ENCODE data around the gene ALDH16A1.
A peak's percentile ranks its signal among the peaks of the same experiment; 100 is the strongest.

The ALDH16A1 gene

DNA sequence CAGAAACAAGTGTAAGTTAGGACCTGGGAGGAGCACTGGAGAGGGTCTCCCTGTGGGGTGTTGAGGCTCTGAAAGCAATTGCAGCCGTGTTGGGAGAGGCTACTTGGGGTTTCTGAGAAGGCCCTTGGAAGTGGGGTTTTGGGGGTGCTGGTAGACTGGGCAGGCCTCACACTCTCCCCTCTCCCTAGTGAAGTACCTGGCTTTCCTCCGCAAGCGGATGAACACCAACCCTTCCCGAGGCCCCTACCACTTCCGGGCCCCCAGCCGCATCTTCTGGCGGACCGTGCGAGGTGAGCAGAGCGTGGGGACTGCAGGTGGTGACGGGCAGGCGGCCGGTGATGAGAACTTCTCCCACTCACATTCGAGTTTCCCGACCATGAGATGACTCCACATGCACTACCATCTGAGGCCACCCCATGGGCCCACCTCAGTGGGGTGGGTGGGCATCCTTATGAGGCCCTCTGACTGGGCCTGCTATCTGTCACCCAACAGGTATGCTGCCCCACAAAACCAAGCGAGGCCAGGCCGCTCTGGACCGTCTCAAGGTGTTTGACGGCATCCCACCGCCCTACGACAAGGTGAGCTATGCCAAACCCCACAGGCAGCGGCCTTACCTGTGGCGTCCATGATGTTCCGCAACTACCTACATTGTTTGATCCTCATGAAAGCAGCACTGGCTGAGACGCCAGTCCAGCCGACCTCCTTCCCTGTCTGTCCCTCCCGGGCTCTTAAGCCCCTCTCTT is 37.4 kb downstream of the ALDH16A1 start:
- no peak for DNase-seq

DNA sequence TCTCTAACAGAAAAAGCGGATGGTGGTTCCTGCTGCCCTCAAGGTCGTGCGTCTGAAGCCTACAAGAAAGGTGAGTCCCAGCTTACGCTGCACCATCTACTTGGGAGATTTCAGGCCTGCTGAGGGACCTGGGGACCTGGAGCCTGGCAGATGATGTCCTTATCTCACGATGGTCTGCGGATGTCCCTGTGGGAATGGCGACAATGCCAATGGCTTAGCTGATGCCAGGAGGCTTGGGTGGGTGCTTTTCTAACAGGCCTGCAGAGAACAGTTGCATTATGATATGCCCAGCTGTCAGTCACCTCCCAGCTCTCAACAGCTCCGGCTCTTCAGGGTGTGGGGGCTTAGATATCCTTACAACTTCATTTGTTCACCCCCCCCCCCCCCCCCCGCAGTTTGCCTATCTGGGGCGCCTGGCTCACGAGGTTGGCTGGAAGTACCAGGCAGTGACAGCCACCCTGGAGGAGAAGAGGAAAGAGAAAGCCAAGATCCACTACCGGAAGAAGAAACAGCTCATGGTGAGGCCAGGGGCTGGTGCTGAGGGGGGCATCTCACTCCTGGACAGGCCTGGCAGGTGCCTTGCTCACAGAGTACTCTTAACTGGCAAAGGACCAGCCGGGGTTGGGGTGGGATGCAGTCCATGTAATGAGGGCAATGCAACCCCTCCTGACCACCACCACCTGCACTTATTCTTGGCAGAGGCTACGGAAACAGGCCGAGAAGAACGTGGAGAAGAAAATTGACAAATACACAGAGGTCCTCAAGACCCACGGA is 38.2 kb downstream of the ALDH16A1 start:
- DNase-seq, result no peak

DNA sequence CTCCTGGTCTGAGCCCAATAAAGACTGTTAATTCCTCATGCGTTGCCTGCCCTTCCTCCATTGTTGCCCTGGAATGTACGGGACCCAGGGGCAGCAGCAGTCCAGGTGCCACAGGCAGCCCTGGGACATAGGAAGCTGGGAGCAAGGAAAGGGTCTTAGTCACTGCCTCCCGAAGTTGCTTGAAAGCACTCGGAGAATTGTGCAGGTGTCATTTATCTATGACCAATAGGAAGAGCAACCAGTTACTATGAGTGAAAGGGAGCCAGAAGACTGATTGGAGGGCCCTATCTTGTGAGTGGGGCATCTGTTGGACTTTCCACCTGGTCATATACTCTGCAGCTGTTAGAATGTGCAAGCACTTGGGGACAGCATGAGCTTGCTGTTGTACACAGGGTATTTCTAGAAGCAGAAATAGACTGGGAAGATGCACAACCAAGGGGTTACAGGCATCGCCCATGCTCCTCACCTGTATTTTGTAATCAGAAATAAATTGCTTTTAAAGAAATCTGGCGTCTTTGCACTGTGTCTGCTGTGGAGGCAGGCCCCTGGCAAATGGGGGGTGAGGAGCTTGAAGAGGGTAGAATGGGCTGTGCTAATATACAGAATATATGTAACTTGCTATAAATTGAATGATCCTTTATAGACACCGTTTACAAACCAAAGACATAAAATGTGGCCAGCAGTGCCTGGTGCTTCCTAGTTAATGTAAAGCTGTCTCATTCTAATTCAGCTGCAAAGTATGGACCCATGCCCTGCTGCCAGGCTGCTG is 39.0 kb downstream of the ALDH16A1 start:
- DNase-seq, result no peak

DNA sequence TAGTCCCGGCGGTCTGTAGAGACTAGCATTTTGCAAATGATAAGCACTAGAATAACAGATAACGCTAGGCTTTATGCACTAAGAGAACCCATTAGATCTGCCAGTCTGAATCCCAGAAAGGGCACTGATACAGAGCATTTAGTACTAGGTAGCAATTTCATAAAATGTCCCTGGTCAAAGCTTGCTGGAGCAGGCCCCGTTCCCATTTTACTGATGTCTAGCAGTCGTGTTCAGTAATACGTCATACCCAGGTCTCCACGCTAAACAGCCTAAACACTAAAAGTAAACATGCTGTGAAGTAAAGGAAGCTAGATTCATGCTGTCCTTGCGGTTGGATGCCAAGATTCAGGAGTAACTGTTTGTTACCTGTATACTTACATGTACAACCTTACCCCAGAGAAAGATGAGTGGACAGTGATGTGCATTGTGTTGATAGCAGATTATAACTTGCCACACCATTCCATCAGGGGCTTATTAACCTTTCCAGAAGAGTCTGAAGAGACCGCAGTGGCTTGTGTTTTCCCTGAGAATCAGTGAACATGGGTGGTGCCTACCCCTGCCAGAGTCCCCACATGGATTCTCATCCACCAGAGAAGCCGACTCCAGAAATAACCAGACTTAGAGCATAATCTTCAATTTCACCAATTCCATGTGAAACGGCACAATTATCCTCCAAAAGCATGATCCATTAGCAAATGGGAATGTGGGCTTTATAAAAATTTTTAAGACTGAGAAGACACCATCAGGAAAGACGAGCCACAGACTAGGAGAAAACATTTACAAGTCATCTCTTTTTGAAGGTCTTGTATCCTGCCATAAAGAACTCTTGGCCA is 39.8 kb downstream of the ALDH16A1 start:
- peak; percentile 70 for DNase-seq

DNA sequence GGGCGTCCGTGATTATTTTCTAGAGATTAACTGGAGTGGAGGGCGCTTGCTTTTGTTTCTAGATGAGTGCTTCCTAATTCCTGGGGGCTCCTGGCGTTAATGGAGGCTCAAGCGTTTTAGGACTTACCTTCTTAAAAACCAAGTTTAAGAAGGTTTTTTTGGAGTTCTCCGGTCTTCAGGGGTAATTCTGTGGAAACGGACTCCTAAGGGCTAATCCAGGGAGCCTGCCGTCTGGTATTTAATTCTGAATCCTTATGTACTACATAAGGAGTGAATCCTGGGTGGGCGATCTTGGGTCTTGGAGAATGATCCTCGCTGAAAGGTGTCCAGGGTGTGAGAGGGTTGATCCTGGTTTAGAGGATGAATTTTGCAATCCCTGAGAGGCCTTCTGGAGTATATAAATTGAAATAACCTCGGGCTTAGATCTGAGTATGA is 43.6 kb downstream of the ALDH16A1 start:
- peak; percentile 70 for DNase-seq

DNA sequence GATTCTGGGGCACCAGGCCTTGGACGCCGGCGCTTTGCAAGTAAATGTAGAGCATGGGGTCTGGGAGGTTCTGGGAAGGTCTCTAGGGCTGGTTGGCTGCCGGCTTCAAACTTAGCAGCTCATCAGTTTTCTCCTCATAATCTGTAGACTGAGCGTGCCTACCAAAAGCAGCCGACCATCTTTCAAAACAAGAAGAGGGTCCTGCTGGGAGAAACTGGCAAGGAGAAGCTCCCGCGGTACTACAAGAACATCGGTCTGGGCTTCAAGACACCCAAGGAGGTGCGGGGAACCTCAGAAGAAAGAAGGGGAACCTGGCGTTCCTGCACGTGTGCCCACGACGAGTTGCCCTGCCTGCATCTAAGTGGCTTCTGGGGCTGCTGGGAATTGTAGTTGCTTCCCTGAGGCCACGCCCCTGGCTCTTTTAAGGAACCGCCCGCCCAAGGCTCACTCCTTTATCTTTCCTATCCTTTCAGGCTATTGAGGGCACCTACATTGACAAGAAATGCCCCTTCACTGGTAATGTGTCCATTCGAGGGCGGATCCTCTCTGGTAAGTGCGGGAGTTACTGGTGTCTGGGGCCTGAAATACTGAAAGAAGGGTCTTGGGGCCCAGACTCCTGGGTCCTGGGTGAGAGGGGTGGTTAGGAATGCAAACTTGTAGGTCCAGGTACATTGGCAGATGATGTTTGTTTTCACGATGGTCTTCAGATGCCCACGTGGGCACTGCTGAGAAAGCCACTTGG is 44.2 kb downstream of the ALDH16A1 start:
- DNase-seq, result peak; percentile 93

DNA sequence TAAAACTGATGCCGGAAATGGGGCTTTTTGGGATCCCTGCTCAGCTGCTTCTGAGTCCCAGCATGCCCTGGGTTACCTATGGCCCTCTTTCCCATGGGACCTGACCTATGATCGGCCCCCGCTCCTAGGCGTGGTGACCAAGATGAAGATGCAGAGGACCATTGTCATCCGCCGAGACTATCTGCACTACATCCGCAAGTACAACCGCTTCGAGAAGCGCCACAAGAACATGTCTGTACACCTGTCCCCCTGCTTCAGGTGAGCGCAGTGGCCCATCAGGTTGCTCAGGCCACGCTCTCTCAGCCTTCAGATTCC is 44.7 kb downstream of the ALDH16A1 start:
- no peak for DNase-seq

DNA sequence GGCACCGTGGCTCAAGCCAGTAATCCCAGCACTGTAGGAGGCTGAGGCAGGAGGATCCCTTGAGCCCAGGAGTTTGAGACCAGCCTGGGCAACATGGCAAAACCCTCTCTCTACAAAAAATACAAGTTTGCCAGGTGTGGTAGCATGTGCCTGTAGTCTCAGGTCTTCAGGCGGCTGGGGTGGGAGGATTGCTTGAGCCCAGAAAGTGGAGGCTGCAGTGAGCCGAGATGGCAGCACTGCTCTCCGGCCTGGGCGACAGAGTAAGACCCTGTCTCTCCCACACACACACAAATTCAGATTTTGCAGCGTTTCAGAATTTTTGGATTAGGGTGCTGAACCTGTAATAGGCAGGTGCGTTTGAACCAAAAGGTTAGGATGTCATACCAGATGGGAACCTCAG is 45.5 kb downstream of the ALDH16A1 start:
- no peak for DNase-seq

DNA sequence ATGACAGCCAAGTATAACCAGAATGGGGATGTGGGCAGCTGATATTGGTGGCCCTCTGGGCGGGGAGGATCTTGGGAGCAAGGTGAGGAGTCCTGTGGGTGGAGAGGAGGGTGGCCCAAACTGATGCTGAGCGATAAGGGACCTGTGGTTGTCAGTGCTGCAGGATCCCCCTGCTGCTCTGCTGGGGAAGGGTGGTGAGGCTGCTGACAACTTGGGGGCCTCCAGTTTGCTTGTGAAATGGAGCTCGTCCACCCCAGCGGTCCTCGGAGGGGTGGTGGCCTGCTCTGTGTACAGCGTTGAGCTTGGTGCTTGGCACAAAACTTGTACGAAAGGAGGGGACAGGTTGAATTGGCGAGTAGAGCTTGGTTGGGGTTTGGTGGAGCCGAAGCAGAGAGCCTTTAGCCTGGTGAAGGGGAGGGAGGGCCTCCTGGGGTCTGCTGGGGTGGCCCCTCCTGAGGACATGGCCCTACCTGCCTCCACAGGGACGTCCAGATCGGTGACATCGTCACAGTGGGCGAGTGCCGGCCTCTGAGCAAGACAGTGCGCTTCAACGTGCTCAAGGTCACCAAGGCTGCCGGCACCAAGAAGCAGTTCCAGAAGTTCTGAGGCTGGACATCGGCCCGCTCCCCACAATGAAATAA is 46.1 kb downstream of the ALDH16A1 start:
- no peak for DNase-seq

DNA sequence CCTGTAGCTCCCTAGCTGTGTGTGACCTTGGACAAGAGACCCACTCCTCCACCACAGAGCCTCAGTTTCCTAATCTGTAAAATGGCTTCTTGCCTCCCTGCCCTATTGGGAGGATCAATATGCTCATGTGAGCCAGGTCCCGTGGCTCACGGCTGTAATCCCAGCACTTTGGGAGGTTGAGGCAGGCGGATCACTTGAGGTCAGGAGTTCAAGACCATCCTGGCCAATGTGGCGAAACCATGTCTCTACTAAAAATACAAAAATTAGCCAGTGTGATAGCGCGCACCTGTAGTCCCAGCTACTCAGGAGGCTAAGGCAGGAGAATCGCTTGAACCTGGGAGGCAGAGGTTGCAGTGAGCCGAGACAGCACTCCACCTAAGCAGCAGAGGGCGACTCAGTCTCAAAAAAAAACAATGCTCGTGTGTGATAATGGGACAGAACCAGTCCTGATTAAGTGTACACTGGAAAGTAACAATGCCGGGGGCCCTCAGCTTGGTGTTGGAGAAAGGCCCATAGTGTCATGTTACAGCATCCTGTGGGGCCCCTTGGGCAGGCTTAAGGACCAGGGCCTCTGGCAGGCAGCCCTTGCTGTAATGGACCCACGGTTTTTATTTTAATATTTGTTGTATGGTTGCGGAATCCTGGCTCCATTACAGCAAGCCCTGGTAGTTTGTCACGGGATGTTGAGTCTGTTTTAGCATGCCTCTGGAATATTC is 50.0 kb downstream of the ALDH16A1 start:
- peak; percentile 80 for DNase-seq

DNA sequence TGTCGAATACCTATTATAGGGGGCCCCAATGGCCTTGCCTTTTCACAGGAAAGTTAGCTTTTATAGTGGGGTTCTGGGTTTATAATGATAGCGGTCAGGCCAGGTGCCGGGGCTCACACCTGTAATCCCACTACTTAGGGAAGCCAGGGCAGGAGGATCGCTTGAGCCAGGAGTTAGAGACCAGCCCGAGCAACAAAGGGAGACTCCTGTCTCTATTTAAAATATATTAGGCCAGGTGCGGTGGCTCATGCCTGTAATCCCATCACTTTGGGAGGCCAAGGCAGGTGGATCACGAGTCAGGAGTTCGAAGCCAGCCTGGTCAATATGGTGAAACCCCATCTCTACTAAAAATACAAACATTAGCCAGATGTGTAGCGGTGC is 50.5 kb downstream of the ALDH16A1 start:
- DNase-seq, result no peak

DNA sequence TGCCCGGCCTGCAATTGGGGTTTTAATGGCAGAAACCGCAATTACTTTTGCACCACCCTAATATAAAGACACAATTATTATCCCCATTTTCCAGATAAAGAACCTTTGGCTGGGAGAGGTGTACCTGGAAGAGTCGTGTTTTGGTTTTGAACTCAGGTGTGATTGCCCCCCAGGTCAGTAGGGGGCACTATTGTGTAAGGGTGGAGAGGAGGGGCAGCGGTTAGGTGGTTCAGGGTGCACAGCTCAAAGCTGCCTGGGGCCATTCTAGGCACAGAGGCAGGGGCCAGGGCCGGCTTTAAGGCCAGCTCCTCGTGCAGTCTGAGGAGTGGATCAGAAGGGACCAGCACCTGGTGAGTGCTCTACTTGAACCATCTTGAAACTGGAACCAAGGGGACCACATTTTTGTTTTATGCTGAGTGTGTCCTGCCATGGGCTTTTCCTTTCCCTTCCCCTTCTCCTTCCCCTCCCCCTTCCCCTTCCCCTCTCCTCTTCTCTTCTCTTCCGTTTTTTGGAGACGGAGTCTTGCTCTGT is 53.6 kb downstream of the ALDH16A1 start:
- DNase-seq, result peak; percentile 91

DNA sequence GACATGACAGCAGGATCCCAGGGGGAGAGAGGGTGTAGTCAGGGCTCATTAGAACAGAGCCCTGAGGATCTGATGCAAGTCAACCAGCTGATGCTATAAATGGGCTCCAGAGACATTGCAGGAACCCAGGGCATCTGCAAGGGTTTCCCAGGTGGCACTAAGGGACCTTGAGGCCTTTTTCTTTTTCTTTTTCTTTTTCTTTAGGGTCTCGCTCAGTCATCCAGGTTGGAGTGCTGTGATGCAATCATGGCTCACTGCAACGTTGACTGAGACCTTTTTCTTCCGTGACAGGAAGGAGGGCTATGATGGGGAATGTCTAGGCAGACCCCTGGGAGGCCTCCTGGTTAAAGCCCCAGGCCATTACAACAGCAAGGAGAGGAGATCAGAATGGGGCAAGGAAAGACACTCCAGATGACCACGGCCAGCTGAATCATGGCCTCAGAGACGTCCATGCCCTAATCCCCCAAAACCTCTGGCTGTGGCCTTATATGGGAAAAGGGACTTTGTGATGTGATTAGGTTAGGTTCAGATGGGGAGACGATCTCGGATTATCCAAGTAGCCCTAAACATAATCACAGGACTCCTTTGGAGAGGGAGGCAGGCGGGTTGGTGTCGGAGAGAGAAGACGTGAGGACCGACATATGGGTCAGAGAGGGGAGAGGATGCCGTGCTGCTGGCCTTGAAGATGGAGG is 54.9 kb downstream of the ALDH16A1 start:
- DNase-seq, result no peak

DNA sequence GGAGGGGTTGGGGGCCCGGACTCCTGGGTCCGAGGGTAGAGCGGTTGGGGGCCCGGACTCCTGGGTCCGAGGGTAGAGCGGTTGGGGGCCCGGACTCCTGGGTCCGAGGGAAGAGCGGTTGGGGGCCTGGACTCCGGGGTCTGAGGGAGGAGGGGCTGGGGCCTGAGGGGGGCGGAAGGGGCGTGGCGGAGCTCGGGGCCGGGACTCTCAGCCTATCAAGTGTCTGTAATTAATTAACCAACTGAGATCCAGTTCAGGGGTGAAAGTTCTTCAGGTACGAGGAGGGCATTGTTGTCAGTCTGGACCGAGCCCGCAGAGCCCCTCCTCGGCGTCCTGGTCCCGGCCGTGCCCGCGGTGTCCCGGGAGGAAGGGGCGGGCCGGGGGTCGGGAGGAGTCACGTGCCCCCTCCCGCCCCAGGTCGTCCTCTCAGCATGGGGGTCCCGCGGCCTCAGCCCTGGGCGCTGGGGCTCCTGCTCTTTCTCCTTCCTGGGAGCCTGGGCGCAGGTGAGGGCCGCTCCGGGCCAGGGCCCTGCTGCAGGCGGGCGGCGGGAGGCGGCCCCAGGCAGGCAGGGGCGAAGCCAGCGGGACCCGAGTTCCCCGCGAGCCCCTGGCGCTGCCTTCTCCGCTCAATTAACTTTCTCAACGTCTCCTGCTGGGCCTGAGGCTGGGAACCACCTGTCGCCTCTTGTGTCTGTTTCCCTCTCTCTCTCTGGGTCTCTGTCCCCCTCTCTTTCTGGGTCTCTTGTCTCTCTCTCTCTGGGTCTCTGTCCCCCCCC is 60.1 kb downstream of the ALDH16A1 start:
- no peak for DNase-seq

DNA sequence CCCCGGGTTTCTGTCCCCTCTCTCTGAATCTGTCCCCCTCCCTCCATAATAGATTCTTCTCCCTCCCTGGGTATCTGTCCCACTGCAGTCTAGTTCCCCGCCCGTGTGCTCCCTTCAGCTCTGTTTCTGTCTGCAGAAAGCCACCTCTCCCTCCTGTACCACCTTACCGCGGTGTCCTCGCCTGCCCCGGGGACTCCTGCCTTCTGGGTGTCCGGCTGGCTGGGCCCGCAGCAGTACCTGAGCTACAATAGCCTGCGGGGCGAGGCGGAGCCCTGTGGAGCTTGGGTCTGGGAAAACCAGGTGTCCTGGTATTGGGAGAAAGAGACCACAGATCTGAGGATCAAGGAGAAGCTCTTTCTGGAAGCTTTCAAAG is 60.7 kb downstream of the ALDH16A1 start:
- DNase-seq, result no peak

DNA sequence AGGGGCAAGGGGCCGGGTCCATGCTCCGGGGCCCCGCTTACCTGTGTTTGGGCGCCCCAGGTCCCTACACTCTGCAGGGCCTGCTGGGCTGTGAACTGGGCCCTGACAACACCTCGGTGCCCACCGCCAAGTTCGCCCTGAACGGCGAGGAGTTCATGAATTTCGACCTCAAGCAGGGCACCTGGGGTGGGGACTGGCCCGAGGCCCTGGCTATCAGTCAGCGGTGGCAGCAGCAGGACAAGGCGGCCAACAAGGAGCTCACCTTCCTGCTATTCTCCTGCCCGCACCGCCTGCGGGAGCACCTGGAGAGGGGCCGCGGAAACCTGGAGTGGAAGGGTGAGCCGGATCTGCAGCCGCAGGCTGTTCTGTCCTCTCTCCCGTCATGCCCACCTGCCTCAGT is 61.1 kb downstream of the ALDH16A1 start:
- DNase-seq, result no peak

DNA sequence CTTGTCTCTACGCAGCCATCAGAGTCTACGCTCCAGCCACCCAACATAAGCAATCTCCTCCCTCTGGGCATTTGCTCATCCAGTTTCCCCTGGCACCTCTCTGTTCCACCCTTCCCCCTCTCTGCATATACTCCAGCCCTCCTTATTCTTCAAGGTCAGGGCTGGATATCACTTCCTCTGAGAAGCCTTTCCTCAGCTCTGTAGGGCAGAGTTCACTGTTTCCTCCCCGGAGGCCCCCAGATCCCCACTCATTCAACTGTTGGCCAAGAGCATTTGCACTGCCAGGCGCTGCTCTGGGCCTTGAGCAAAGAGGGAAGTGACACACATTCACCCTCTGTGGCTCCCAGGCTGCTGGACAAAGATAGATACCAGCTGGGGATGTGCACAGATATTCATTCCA is 62.7 kb downstream of the ALDH16A1 start:
- peak; percentile 67 for DNase-seq

DNA sequence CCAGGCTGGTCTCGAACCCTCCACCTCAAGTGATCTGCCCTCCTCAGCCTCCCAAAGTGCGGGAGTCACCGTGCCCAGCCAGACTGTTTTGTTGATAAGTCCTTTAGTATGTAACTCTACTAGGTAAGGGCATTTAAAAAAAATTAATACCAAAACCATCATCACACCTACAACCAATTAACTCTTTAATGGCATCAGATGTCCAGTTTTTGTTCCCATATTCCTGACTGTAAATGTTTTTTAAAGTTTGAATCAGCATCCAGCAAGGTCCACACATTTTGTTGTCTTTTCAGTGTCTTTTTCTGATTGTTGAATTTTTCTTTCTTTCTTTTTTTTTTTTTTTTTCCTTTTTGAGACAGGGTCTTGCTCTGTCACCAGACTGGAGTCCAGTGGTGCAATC is 65.0 kb downstream of the ALDH16A1 start:
- no peak for DNase-seq

Measured in OCI-M1 (cell line).